H1 (cell line): ENCODE results near the gene SLC35F5.

Source experiments
- RAD21 ChIP-seq, 2 experiments: IDR thresholded peaks in 1 of 2; conservative IDR thresholded peaks in 1 of 2; 2 replicates each; pipeline ENCODE4 v1.6.1; 2011; ENCODE audit warnings: low read depth in 2 of 2, low read length in 2 of 2, improper control_type of control experiment in 1 of 2, inconsistent platforms in 1 of 2, mild to moderate bottlenecking in 1 of 2, moderate library complexity in 1 of 2
- TF ChIP-seq, protein P1 (sequence below), 3 experiments: IDR thresholded peaks; 1 replicate in 2 of 3; 2 replicates in 1 of 3; pipeline versions ENCODE4 v1.5.1 to v1.6.1; 2011; ENCODE audit warnings: low read length in 3 of 3, mild to moderate bottlenecking in 3 of 3, inconsistent platforms in 2 of 3, low read depth in 1 of 3, moderate library complexity in 1 of 3; ENCODE audit not compliant: insufficient read depth in 1 of 3; ENCODE audit errors: control extremely low read depth in 1 of 3

DNA sequence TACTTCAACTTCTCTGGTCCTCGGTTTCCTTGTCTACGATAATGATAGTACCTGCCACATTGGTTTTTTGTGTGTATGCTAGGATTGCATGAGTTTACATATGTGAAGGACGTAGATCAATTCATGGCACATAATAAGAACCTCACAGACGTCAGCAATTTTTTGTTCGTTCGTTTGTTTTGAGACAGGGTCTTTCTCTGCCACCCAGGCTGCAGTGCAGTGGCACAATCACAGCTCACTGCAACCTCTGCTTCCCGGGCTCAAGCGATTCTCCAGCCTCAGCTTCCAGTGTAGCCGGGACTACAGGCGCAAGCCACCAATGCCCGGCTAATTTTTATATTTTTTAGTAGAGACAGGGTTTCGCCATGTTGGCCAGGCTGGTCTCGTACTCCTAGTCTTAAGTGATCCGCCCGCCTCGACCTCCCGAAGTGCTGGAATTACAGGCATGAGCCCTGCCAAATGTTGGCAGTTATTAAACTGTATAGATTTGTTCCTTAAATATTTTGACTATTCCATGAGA lies 756 bp upstream of the SLC35F5 start:
- no peak for TF ChIP-seq RAD21 (IDR thresholded peaks at IDR 0.05 in 1 of 2, conservative IDR thresholded peaks at IDR 0.05 in 1 of 2; ENCODE audit: low read depth in 2 of 2, low read length in 2 of 2)
- TF ChIP-seq, protein P1, sequence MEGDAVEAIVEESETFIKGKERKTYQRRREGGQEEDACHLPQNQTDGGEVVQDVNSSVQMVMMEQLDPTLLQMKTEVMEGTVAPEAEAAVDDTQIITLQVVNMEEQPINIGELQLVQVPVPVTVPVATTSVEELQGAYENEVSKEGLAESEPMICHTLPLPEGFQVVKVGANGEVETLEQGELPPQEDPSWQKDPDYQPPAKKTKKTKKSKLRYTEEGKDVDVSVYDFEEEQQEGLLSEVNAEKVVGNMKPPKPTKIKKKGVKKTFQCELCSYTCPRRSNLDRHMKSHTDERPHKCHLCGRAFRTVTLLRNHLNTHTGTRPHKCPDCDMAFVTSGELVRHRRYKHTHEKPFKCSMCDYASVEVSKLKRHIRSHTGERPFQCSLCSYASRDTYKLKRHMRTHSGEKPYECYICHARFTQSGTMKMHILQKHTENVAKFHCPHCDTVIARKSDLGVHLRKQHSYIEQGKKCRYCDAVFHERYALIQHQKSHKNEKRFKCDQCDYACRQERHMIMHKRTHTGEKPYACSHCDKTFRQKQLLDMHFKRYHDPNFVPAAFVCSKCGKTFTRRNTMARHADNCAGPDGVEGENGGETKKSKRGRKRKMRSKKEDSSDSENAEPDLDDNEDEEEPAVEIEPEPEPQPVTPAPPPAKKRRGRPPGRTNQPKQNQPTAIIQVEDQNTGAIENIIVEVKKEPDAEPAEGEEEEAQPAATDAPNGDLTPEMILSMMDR (IDR thresholded peaks at IDR 0.05; ENCODE audit: control extremely low read depth in 1 of 3, insufficient read depth in 1 of 3, low read depth in 1 of 3, low read length in 3 of 3), result no peak
